HCT116 (cell line): Measurements from ENCODE around the gene NR2C2AP. TPM values are rescaled to one million over a fixed set of nuclear protein-coding genes. Genes with fewer than 3 reads are reported as not detected.

Experiments used
- ATAC-seq: fragments of 200-7000 bp; cut with Tn5 transposase; 2 replicates; pipeline ENCODE4 v1.9.1; 2020; ENCODE audit warnings: mild to moderate bottlenecking, moderate library complexity
- BruUV-seq: library from RNA; stranded (reverse); fragments of 400-500 nt; replicated peaks from 2 replicates; lab custom pipeline; 2021; lab: Mats Ljungman, UMichigan
- CTCF ChIA-PET: fragments of 300-600 bp; sonication (Branson Sonifier 250); formaldehyde crosslinking; loops from one replicate; lab custom pipeline; 2021; ENCODE audit warnings: antibody characterized with exemption; lab: Charles Lee
- POLR2A ChIA-PET: fragments of 300-600, 350-600 bp; sonication (Branson Sonifier 250); formaldehyde crosslinking; loops from one replicate; lab custom pipeline; 2021; ENCODE audit warnings: antibody characterized with exemption; lab: Charles Lee
- RAD21 ChIA-PET, 2 experiments: fragments of 300-600 bp; sonication (Branson Sonifier 250); formaldehyde crosslinking; loops; one replicate each; lab custom pipeline; 2023; ENCODE audit warnings: low total read pairs in 2 of 2; ENCODE audit not compliant: uncharacterized antibody in 2 of 2, unreplicated experiment in 2 of 2, low non-redundant PET in 1 of 2; lab: Charles Lee
- DNase-seq: peaks from one replicate; pipeline ENCODE4 v3.0.0-alpha.2; 2010; ENCODE audit warnings: low read depth, low spot score
- H2AFZ ChIP-seq: fragments of 200-600 bp; shearing (Covaris generic), sonication (generic); 2 replicates; pipeline ENCODE4 v1.6.1; 2017; ENCODE audit warnings: low read depth, mixed run types, mixed read lengths, antibody characterized with exemption, low read length; ENCODE audit not compliant: poor library complexity, severe bottlenecking
- H3K27ac ChIP-seq: 2 replicates; pipeline ENCODE4 v1.5.1; 2012; ENCODE audit warnings: low read depth, low read length
- H3K27me3 ChIP-seq: fragments of 200-600 bp; sonication (generic); 2 replicates; pipeline ENCODE4 v1.6.1; 2016; ENCODE audit warnings: mixed run types, low read length, mixed read lengths; ENCODE audit not compliant: insufficient read depth
- H3K36me3 ChIP-seq, 2 experiments: fragments of 200-500 bp in 1 of 2; fragments of 200-600 bp in 1 of 2; sonication (Bioruptor generic) in 1 of 2; sonication (generic) in 1 of 2; 2 replicates each; pipeline versions ENCODE4 v1.5.1 to v1.6.1; 2014 to 2016; ENCODE audit warnings: low read length in 2 of 2, inconsistent platforms in 1 of 2, mixed read lengths in 1 of 2, mixed run types in 1 of 2; ENCODE audit not compliant: insufficient read depth in 2 of 2, control insufficient read depth in 1 of 2
- H3K4me1 ChIP-seq, 2 experiments: fragments of 200-600 bp in 1 of 2; sonication (generic) in 1 of 2; 2 replicates each; pipeline versions ENCODE4 v1.5.1 to v1.6.1; 2012 to 2017; ENCODE audit warnings: low read length in 2 of 2, inconsistent platforms in 1 of 2, mild to moderate bottlenecking in 1 of 2, mixed read lengths in 1 of 2, mixed run types in 1 of 2, moderate library complexity in 1 of 2; ENCODE audit not compliant: insufficient read depth in 2 of 2, control insufficient read depth in 1 of 2
- H3K4me2 ChIP-seq: fragments of 200-600 bp; sonication (generic); 2 replicates; pipeline ENCODE4 v1.6.1; 2017; ENCODE audit warnings: mixed run types, low read length, mixed read lengths
- H3K4me3 ChIP-seq, 2 experiments: fragments of 200-600 bp in 1 of 2; sonication (generic) in 1 of 2; replicated peaks in 1 of 2; 2 replicates each; pipeline ENCODE4 v1.5.1; 2011 to 2016; ENCODE audit warnings: low read length in 2 of 2, control low read depth in 1 of 2, low read depth in 1 of 2, mild to moderate bottlenecking in 1 of 2, mixed read lengths in 1 of 2, mixed run types in 1 of 2
- H3K79me2 ChIP-seq: fragments of 200-600 bp; sonication (generic); 2 replicates; pipeline ENCODE4 v1.6.1; 2017; ENCODE audit warnings: mild to moderate bottlenecking, mixed run types, low read length, moderate library complexity, mixed read lengths; ENCODE audit not compliant: insufficient read depth
- H3K9ac ChIP-seq: fragments of 200-600 bp; sonication (generic); 2 replicates; pipeline ENCODE4 v1.6.1; 2016; ENCODE audit warnings: low read length, mixed read lengths
- H3K9me2 ChIP-seq: fragments of 200-600 bp; sonication (generic), shearing (Covaris generic); 2 replicates; pipeline ENCODE4 v1.6.1; 2017; ENCODE audit warnings: mixed run types, mild to moderate bottlenecking, moderate library complexity; ENCODE audit not compliant: insufficient read depth
- H3K9me3 ChIP-seq, 2 experiments: fragments of 200-500 bp in 1 of 2; fragments of 200-600 bp in 1 of 2; sonication (Bioruptor generic) in 1 of 2; sonication (generic) in 1 of 2; 2 replicates each; pipeline ENCODE4 v1.6.1; 2014 to 2017; ENCODE audit warnings: low read length in 2 of 2, mixed read lengths in 2 of 2, inconsistent platforms in 1 of 2, low read depth in 1 of 2, mild to moderate bottlenecking in 1 of 2, mixed run types in 1 of 2, moderate library complexity in 1 of 2; ENCODE audit not compliant: control insufficient read depth in 1 of 2, insufficient read depth in 1 of 2
- H4K20me1 ChIP-seq: fragments of 200-600 bp; sonication (generic), shearing (Covaris generic); 2 replicates; pipeline ENCODE4 v1.6.1; 2017; ENCODE audit warnings: mixed run types, mild to moderate bottlenecking, moderate library complexity; ENCODE audit not compliant: insufficient read depth
- CEBPB ChIP-seq: IDR thresholded peaks from 2 replicates; pipeline ENCODE4 v1.6.1; 2012; ENCODE audit warnings: low read depth
- ELF1 ChIP-seq: IDR thresholded peaks from 2 replicates; pipeline ENCODE4 v1.6.1; 2012; ENCODE audit warnings: low read depth, borderline replicate concordance
- EZH2 ChIP-seq: fragments of 200-600 bp; sonication (generic); IDR thresholded peaks from 2 replicates; pipeline ENCODE4 v1.6.1; 2017; ENCODE audit warnings: antibody characterized with exemption, mixed run types
- EZH2phosphoT487 ChIP-seq: fragments of 200-600 bp; IDR thresholded peaks from 2 replicates; pipeline ENCODE4 v1.6.1; 2018; ENCODE audit warnings: antibody characterized with exemption, borderline replicate concordance
- JUND ChIP-seq: IDR thresholded peaks from 2 replicates; pipeline ENCODE4 v1.6.1; 2012
- MAX ChIP-seq: IDR thresholded peaks from 2 replicates; pipeline ENCODE4 v1.6.1; 2012
- POLR2A ChIP-seq: IDR thresholded peaks from 2 replicates; pipeline ENCODE4 v1.7.0; 2011; ENCODE audit warnings: borderline replicate concordance; ENCODE audit not compliant: insufficient read depth, insufficient read length; ENCODE audit errors: extremely low read depth
- POLR2AphosphoS5 ChIP-seq: IDR thresholded peaks from 2 replicates; pipeline ENCODE4 v1.6.1; 2011; ENCODE audit warnings: mild to moderate bottlenecking, low read depth, low read length, moderate library complexity
- RAD21 ChIP-seq: IDR thresholded peaks from 2 replicates; pipeline ENCODE4 v1.6.1; 2012; ENCODE audit warnings: low read depth, mild to moderate bottlenecking
- SIN3A ChIP-seq: IDR thresholded peaks from 2 replicates; pipeline ENCODE4 v1.6.1; 2012; ENCODE audit warnings: low read depth
- SRF ChIP-seq: IDR thresholded peaks from 2 replicates; pipeline ENCODE4 v1.6.1; 2012; ENCODE audit warnings: low read depth
- TCF7L2 ChIP-seq: IDR thresholded peaks from 2 replicates; pipeline ENCODE4 v1.7.0; 2011; ENCODE audit warnings: borderline replicate concordance, inconsistent platforms; ENCODE audit not compliant: insufficient read depth, insufficient read length; ENCODE audit errors: extremely low read depth
- YY1 ChIP-seq: IDR thresholded peaks from 2 replicates; pipeline ENCODE4 v1.6.1; 2011; ENCODE audit warnings: low read length, low read depth, moderate library complexity, mild to moderate bottlenecking; ENCODE audit not compliant: insufficient replicate concordance; ENCODE audit errors: extremely low read depth
- ZBTB33 ChIP-seq: IDR thresholded peaks from 2 replicates; pipeline ENCODE4 v1.6.1; 2011; ENCODE audit warnings: mild to moderate bottlenecking, low read length, moderate library complexity; ENCODE audit not compliant: insufficient replicate concordance; ENCODE audit errors: extremely low read depth
- ZFX ChIP-seq: fragments of 450-650 bp; IDR thresholded peaks from 2 replicates; pipeline ENCODE4 v1.6.1; 2017
- intact Hi-C: fragments of 100-400 bp; cut with micrococcal nuclease; formaldehyde crosslinking; loops from 2 replicates; pipeline ENCODE4 v1.10.0; 2022
- total RNA-seq: library from RNA; stranded (reverse); gene quantifications from one replicate; pipeline ENCODE4 v1.2.1, GENCODE V29; 2021; ENCODE audit not compliant: unreplicated experiment

The NR2C2AP gene
- total RNA-seq, 1 experiment from 2014 or later, result 45.3 TPM

GRCh38 chr19:19211499-19212420 is 8.5 kb upstream of the NR2C2AP start, which contains the start of gene NCAN (continued):
- TF ChIP-seq YY1 (no peak), POLR2A (no peak), ELF1 (no peak), SIN3A (no peak)

GRCh38 chr19:19209372-19209771 is 6.2 kb upstream of the NR2C2AP start:
- POLR2A ChIA-PET, result no interaction called here

More at GRCh38 chr19:19209372-19209771, 6.2 kb upstream of the NR2C2AP start:
- RAD21 ChIA-PET, result no interaction called here
- Histone ChIP-seq H3K36me3 (no peaks in the 10 kb centered on the region), H3K9me3 (no peaks in the 10 kb centered on the region), H3K27me3 (no peaks in the 10 kb centered on the region), H3K9me2 (no peaks in the 10 kb centered on the region), H3K4me1 (peaks cover 0 to 10% of the 10 kb centered on the region in 2 experiments; a peak in 1 of 4 replicates), H3K79me2 (no peaks in the 10 kb centered on the region), H3K9ac (no peak overlapping the region), H4K20me1 (no peaks in the 10 kb centered on the region), H2AFZ (no peak overlapping the region), H3K4me2 (no peak overlapping the region), H3K27ac (no peak overlapping the region), H3K4me3 (no peak overlapping the region)
- intact Hi-C loops, result no loop called here
- ATAC-seq (no peak), DNase-seq (no peak)
- CTCF ChIA-PET, result no interaction called here
- BruUV-seq, result no TSS peak
- TF ChIP-seq EZH2 (no peak), RAD21 (no peak), SRF (no peak), ZBTB33 (no peak), EZH2phosphoT487 (no peak), POLR2A (no peak), TCF7L2 (no peak), JUND (no peak), POLR2AphosphoS5 (no peak), CEBPB (no peak), YY1 (no peak), MAX (no peak), ZFX (no peak)
